B cell (primary cell): Measurements from ENCODE around the gene MAN1A2. TPM values are rescaled to one million over a fixed set of nuclear protein-coding genes. Genes with fewer than 3 reads are reported as not detected.

Experiments used
- ATAC-seq: fragments of 200-7000 bp; cut with Tn5 transposase; one replicate; pipeline ENCODE4 v1.10.0; 2021; ENCODE audit warnings: low read depth, mild to moderate bottlenecking, moderate number of reproducible peaks, moderate library complexity
- CTCF ChIA-PET: fragments of 350-600 bp; sonication (Branson Sonifier 250); formaldehyde crosslinking; loops from one replicate; lab custom pipeline; 2021; ENCODE audit warnings: antibody characterized with exemption, inconsistent platforms; lab: Charles Lee
- POLR2A ChIA-PET: fragments of 350-600 bp; sonication (Branson Sonifier 250); formaldehyde crosslinking; loops from one replicate; lab custom pipeline; 2021; ENCODE audit warnings: antibody characterized with exemption; lab: Charles Lee
- DNase-seq: peaks from one replicate; pipeline ENCODE4 v3.0.0; 2013
- H2AFZ ChIP-seq: 2 replicates; pipeline ENCODE4 v1.6.1; 2012; ENCODE audit warnings: mild to moderate bottlenecking, low read depth, low read length; ENCODE audit not compliant: insufficient read depth, poor library complexity, severe bottlenecking
- H3K27ac ChIP-seq, 2 donors: 1 replicate in 1 of 2; 2 replicates in 1 of 2; pipeline ENCODE4 v1.5.1; 2012 to 2013; ENCODE audit warnings: low read length in 2 of 2, mild to moderate bottlenecking in 2 of 2, moderate library complexity in 1 of 2
- H3K27me3 ChIP-seq, 4 experiments: fragments of 200-600 bp in 1 of 4; sonication (generic) in 1 of 4; replicated peaks in 1 of 4; 1 replicate in 2 of 4; 2 replicates in 2 of 4; pipeline versions ENCODE4 v1.6.1 to v1.7.0; 2013 to 2016; ENCODE audit warnings: low read length in 3 of 4, mild to moderate bottlenecking in 2 of 4, mixed read lengths in 1 of 4, moderate library complexity in 1 of 4; ENCODE audit not compliant: insufficient read depth in 4 of 4, control insufficient read depth in 3 of 4; ENCODE audit errors: control extremely low read depth in 1 of 4
- H3K36me3 ChIP-seq, 2 experiments: replicated peaks in 1 of 2; 1 replicate in 1 of 2; 2 replicates in 1 of 2; pipeline versions ENCODE4 v1.6.1 to v1.7.1; 2013; ENCODE audit warnings: low read length in 1 of 2; ENCODE audit not compliant: insufficient read depth in 2 of 2, control insufficient read depth in 1 of 2; ENCODE audit errors: control extremely low read depth in 1 of 2, extremely low read depth in 1 of 2
- H3K4me1 ChIP-seq, 2 donors: fragments of 200-600 bp in 1 of 2; sonication (generic) in 1 of 2; 1 replicate in 1 of 2; 2 replicates in 1 of 2; pipeline versions ENCODE4 v1.5.1 to v1.6.1; 2013 to 2017; ENCODE audit warnings: low read length in 2 of 2; ENCODE audit not compliant: control insufficient read depth in 2 of 2, insufficient read depth in 2 of 2
- H3K4me2 ChIP-seq: replicated peaks from 2 replicates; pipeline ENCODE3; 2012; ENCODE audit warnings: mild to moderate bottlenecking, low read depth, low read length; ENCODE audit not compliant: poor library complexity, severe bottlenecking
- H3K4me3 ChIP-seq, 5 experiments: fragments of 200-600 bp in 1 of 5; sonication (generic) in 1 of 5; 1 replicate in 3 of 5; 2 replicates in 2 of 5; pipeline versions ENCODE4 v1.5.1 to v1.7.0; 2011 to 2016; ENCODE audit warnings: low read length in 4 of 5, mild to moderate bottlenecking in 4 of 5, low read depth in 2 of 5, control low read depth in 1 of 5, moderate library complexity in 1 of 5; ENCODE audit not compliant: insufficient read depth in 1 of 5; ENCODE audit errors: control extremely low read depth in 1 of 5, extremely low read depth in 1 of 5
- H3K79me2 ChIP-seq: fragments of 200-600 bp; sonication (generic); one replicate; pipeline ENCODE4 v1.6.0; 2016; ENCODE audit warnings: low read length; ENCODE audit not compliant: control insufficient read depth, insufficient read depth
- H3K9ac ChIP-seq: fragments of 200-600 bp; sonication (generic); 2 replicates; pipeline ENCODE4 v1.6.1; 2017; ENCODE audit warnings: mild to moderate bottlenecking, low read length, moderate library complexity
- H3K9me3 ChIP-seq, 3 donors: one replicate each; pipeline versions ENCODE4 v1.6.1 to v1.7.1; 2013; ENCODE audit warnings: low read length in 2 of 3; ENCODE audit not compliant: control insufficient read depth in 2 of 3, insufficient read depth in 1 of 3; ENCODE audit errors: control extremely low read depth in 1 of 3
- H4K20me1 ChIP-seq: 2 replicates; pipeline ENCODE4 v1.6.0; 2012; ENCODE audit warnings: mild to moderate bottlenecking, low read length; ENCODE audit not compliant: insufficient read depth, control insufficient read depth, poor library complexity, severe bottlenecking
- H3K27ac Mint-ChIP-seq: one replicate; pipeline ENCODE4 v1.8.0; 2021; ENCODE audit warnings: mixed read lengths
- H3K27me3 Mint-ChIP-seq: one replicate; pipeline ENCODE4 v1.8.0; 2021; ENCODE audit warnings: mixed read lengths
- H3K4me1 Mint-ChIP-seq: one replicate; pipeline ENCODE4 v1.8.0; 2021; ENCODE audit warnings: mixed read lengths
- H3K4me3 Mint-ChIP-seq: one replicate; pipeline ENCODE4 v1.8.0; 2021; ENCODE audit warnings: mixed read lengths
- H3K9me3 Mint-ChIP-seq: one replicate; pipeline ENCODE4 v1.8.0; 2022; ENCODE audit warnings: mixed read lengths; ENCODE audit not compliant: insufficient read depth
- EZH2 ChIP-seq: IDR thresholded peaks from 2 replicates; pipeline ENCODE4 v1.6.1; 2012; ENCODE audit warnings: borderline replicate concordance, low read depth, mild to moderate bottlenecking, moderate library complexity, low read length; ENCODE audit not compliant: insufficient read depth, poor library complexity, severe bottlenecking
- WGBS: methylation state at CpG from one replicate; pipeline ENCODE4 v1.1.5; 2013; ENCODE audit warnings: missing lambda C conversion rate; ENCODE audit not compliant: insufficient coverage; 5-methylcytosine and 5-hydroxymethylcytosine counted together
- intact Hi-C: fragments of 100-400 bp; cut with micrococcal nuclease; formaldehyde crosslinking; loops from one replicate; pipeline ENCODE4 v1.10.0; 2022
- polyA plus RNA-seq: library from polyadenylated mRNA; depleted of rRNA; stranded (reverse); fragments of >200 nt; gene quantifications from 2 replicates; pipeline ENCODE4 v1.2.3, GENCODE V29; 2012
- total RNA-seq, 2 donors: library from RNA; stranded (reverse); fragments of 120-200 nt in 1 of 2; gene quantifications; 1 replicate in 1 of 2; 2 replicates in 1 of 2; pipeline versions ENCODE4 v1.2.3 to v1.2.4, GENCODE V29; 2013 to 2022
- TF ChIP-seq, protein P1 (sequence below): fragments of 200-600 bp; IDR thresholded peaks from one replicate; pipeline ENCODE4 v1.8.0; 2022; ENCODE audit warnings: antibody characterized with exemption, mild to moderate bottlenecking

Gene MAN1A2
- total and polyA plus RNA-seq, 2 donors (not counting 1 experiment from before 2014, with no cell fraction given): 4.6 to 55.6 TPM

DNA sequence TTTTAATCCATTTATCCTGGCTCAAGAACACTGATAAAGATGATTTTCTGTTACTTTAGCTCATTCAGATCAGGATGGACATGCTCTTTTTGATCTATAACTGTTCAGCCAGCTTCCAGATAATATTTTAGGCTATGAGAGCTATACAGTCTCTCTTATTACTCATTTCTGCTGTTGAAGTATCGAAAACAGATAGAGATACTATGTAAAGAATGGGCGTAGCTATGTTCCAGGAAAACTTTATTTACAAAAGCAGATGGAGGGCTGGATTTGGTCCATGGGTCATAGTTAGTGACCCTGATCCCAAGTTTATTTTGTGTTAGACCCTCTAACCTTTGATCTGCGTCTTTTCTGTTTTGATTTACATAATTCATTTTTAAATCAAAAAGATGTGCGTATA is 159.8 kb downstream of the MAN1A2 start:
- CTCF ChIA-PET: interaction anchor here (1.0 to 22.0 kb wide), 4 partner anchors 8 to 229 kb away, joined by 3 to 511 read pairs (median 6); no protein-coding TSS in a partner anchor

DNA sequence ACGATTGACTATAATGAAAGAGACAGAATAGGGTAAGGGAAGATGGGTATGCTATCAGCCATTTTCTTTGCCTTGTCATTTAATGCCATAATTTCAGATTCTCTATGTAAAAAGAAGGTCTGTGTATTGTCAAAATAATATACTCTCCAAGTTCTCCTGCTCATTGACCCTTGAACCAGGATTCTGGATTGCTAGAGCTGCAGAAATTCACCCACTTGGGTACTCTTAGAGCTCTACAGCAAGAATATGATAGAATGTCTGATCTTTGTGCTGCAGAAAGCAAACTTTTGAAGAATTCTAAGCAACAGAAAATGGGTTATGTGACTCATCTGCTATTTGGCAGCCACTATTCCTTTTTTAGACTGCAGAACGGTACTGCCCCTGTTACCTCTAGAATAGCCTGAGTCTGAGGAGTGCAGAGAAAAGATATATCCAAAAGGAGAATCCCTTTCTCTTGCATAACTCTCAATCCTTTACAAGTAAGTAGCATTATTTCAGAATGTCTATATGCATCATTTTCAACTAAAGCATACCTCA is 160.4 kb downstream of the MAN1A2 start:
- Histone ChIP-seq H3K36me3 (peaks cover 5% of the 10 kb centered on the region in 2 experiments), H3K9me3 (no peaks in the 10 kb centered on the region), H3K79me2 (no peaks in the 10 kb centered on the region), H2AFZ (no peak overlapping the region), H3K4me1 (no peaks in the 10 kb centered on the region), H3K27me3 (no peaks in the 10 kb centered on the region), H3K4me3 (no peak overlapping the region), H3K4me2 (no peak overlapping the region), H4K20me1 (no peaks in the 10 kb centered on the region), H3K27ac (no peak overlapping the region), H3K9ac (no peak overlapping the region)
- intact Hi-C loops: no loop called here
- H3K4me3 Mint-ChIP-seq: no peak overlapping the region
- TF ChIP-seq, protein P1, sequence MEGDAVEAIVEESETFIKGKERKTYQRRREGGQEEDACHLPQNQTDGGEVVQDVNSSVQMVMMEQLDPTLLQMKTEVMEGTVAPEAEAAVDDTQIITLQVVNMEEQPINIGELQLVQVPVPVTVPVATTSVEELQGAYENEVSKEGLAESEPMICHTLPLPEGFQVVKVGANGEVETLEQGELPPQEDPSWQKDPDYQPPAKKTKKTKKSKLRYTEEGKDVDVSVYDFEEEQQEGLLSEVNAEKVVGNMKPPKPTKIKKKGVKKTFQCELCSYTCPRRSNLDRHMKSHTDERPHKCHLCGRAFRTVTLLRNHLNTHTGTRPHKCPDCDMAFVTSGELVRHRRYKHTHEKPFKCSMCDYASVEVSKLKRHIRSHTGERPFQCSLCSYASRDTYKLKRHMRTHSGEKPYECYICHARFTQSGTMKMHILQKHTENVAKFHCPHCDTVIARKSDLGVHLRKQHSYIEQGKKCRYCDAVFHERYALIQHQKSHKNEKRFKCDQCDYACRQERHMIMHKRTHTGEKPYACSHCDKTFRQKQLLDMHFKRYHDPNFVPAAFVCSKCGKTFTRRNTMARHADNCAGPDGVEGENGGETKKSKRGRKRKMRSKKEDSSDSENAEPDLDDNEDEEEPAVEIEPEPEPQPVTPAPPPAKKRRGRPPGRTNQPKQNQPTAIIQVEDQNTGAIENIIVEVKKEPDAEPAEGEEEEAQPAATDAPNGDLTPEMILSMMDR: no peak
- no peak for TF ChIP-seq EZH2
- no peak for ATAC-seq
- no peak for DNase-seq
- CTCF ChIA-PET: interaction anchor here (2.7 to 22.0 kb wide), 3 partner anchors 14 to 228 kb away, joined by 8 to 511 read pairs (median 12); no protein-coding TSS in a partner anchor
- H3K9me3 Mint-ChIP-seq: no peaks in the 10 kb centered on the region
- WGBS: no CpG with 5 or more reads among the region's 2 CpGs
- POLR2A ChIA-PET: no interaction called here
- H3K27ac Mint-ChIP-seq: no peak overlapping the region
- H3K27me3 Mint-ChIP-seq: no peaks in the 10 kb centered on the region
- no peaks in the 10 kb centered on the region for H3K4me1 Mint-ChIP-seq

More for the DNA sequence above, 159.8 kb downstream of the MAN1A2 start:
- Histone ChIP-seq H4K20me1 (no peaks in the 10 kb centered on the region), H3K4me3 (no peak overlapping the region), H3K9me3 (no peaks in the 10 kb centered on the region), H3K36me3 (peaks cover 5% of the 10 kb centered on the region in 2 experiments), H3K79me2 (no peaks in the 10 kb centered on the region), H3K27me3 (no peaks in the 10 kb centered on the region), H3K4me2 (no peak overlapping the region), H3K9ac (no peak overlapping the region), H2AFZ (no peak overlapping the region), H3K4me1 (no peaks in the 10 kb centered on the region), H3K27ac (no peak overlapping the region)
- ATAC-seq (no peak), DNase-seq (no peak)
- Mint-ChIP-seq H3K27ac (no peak overlapping the region), H3K4me1 (no peaks in the 10 kb centered on the region), H3K4me3 (no peak overlapping the region), H3K27me3 (no peaks in the 10 kb centered on the region), H3K9me3 (no peaks in the 10 kb centered on the region)
- WGBS: 100% methylated on average over 1 of the region's 4 CpGs
- POLR2A ChIA-PET: no interaction called here
- intact Hi-C loops: no loop called here
- TF ChIP-seq, protein P1: no peak
- no peak for TF ChIP-seq EZH2
